ENCODE measurements around the gene NEMP1. TPM values are rescaled to one million over a fixed set of nuclear protein-coding genes. Genes with fewer than 3 reads are reported as not detected.

The NEMP1 gene
- total RNA-seq, 4 donors from 2014 or later = 4.6 to 11.6 (median 5.7) TPM

- peak in 2 of 3 donors; percentile 15 to 21 for DNase-seq
- H3K27me3 ChIP-seq = no peaks in the 10 kb centered on the region
Measured at GRCh38 chr12:57012600-57013465, 65.8 kb downstream of the NEMP1 start.

GRCh38 chr12:57011438-57012424, 66.9 kb downstream of the NEMP1 start:
- Histone ChIP-seq H3K27me3 (no peaks in the 10 kb centered on the region), H3K9me3 (no peaks in the 10 kb centered on the region), H3K4me3 (no peak overlapping the region), H3K36me3 (no peaks in the 10 kb centered on the region), H3K27ac (no peak overlapping the region), H3K4me1 (peaks cover 0 to 16% (median 5%) of the 10 kb centered on the region in 4 donors)
- no peak for TF ChIP-seq CTCF (IDR thresholded peaks at IDR 0.05)
- no peak for TF ChIP-seq POLR2A (IDR thresholded peaks at IDR 0.05)
- peak in 2 of 3 donors; percentile 1 for DNase-seq

More at GRCh38 chr12:57012600-57013465, 65.8 kb downstream of the NEMP1 start:
- Histone ChIP-seq H3K9me3 (no peaks in the 10 kb centered on the region), H3K4me1 (peaks cover 0 to 11% (median 3%) of the 10 kb centered on the region in 4 donors), H3K36me3 (no peaks in the 10 kb centered on the region), H3K4me3 (no peak overlapping the region), H3K27ac (no peak overlapping the region)
- TF ChIP-seq POLR2A (IDR thresholded peaks at IDR 0.05) (no peak), CTCF (IDR thresholded peaks at IDR 0.05) (no peak)

- H3K36me3 ChIP-seq = no peaks in the 10 kb centered on the region
- no peaks in the 10 kb centered on the region for H3K9me3 ChIP-seq
- no peaks in the 10 kb centered on the region for H3K27me3 ChIP-seq
- TF ChIP-seq POLR2A (IDR thresholded peaks at IDR 0.05) = no peak
- no peak overlapping the region for H3K4me3 ChIP-seq
- DNase-seq = no peak
- H3K4me1 ChIP-seq = peaks cover 0 to 21% (median 5%) of the 10 kb centered on the region in 4 donors
- H3K27ac ChIP-seq = no peak overlapping the region
Measured at GRCh38 chr12:57010627-57011247, 67.9 kb downstream of the NEMP1 start.

GRCh38 chr12:57009949-57010626, 68.5 kb downstream of the NEMP1 start:
- H3K27ac ChIP-seq = no peak overlapping the region
- no peak overlapping the region for H3K4me3 ChIP-seq
- no peaks in the 10 kb centered on the region for H3K9me3 ChIP-seq
- H3K36me3 ChIP-seq = no peaks in the 10 kb centered on the region
- TF ChIP-seq POLR2A (IDR thresholded peaks at IDR 0.05) (no peak), CTCF (IDR thresholded peaks at IDR 0.05) (no peak)
- peaks cover 0 to 27% (median 5%) of the 10 kb centered on the region in 4 donors for H3K4me1 ChIP-seq
- H3K27me3 ChIP-seq = no peaks in the 10 kb centered on the region
- DNase-seq = peak in 1 of 3 donors; percentile 12

GRCh38 chr12:57008178-57008577, 70.4 kb downstream of the NEMP1 start:
- DNase-seq = no peak
- H3K27ac ChIP-seq = peak overlapping the region in 3 of 4 donors; percentile 5 to 46 (median 45)

More at GRCh38 chr12:57008178-57008577, 70.4 kb downstream of the NEMP1 start:
- TF ChIP-seq POLR2A (IDR thresholded peaks at IDR 0.05) = no peak
- TF ChIP-seq CTCF (IDR thresholded peaks at IDR 0.05) = peak in 5 of 6 experiments; percentile 49 to 76 (median 72)
- Histone ChIP-seq H3K9me3 (no peaks in the 10 kb centered on the region), H3K27me3 (no peaks in the 10 kb centered on the region), H3K4me3 (no peak overlapping the region), H3K36me3 (peaks cover 0 to 12% (median 0%) of the 10 kb centered on the region in 3 donors), H3K4me1 (peaks cover 0 to 31% (median 5%) of the 10 kb centered on the region in 4 donors)
